ENCODE measurements around the gene CYP2W1. TPM values are rescaled to one million over a fixed set of nuclear protein-coding genes. Genes with fewer than 3 reads are reported as not detected.

Gene CYP2W1
- total RNA-seq, 1 donor from 2014 or later = 15.3 TPM

DNA sequence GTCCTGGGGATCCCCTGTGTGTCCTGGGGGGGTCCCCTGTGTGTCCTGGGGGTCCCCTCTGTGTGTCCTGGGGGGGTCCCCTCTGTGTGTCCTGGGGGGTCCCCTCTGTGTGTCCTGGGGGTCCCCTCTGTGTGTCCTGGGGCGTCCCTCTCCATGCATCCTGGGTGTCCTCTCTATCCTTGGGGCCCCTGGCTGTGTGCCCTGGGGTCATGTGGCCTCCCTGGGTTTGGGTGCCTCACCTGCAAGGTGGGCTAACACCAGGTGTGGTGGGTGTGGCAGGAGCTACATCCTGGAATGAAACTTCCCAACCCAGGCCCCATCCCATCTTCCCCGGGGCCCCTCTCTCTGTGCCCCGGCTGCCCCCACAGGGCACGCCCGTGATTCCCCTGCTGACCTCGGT is 4.9 kb downstream of the CYP2W1 start:
- peaks cover 6% of the 10 kb centered on the region for H3K4me1 Mint-ChIP-seq (ENCODE audit: unreplicated experiment)
- DNase-seq (ENCODE audit: extremely low spot score, unreplicated experiment) = no peak
- H3K4me3 Mint-ChIP-seq = no peak overlapping the region
- no peaks in the 10 kb centered on the region for H3K27me3 Mint-ChIP-seq
- no peak overlapping the region for H3K27ac Mint-ChIP-seq
- no peaks in the 10 kb centered on the region for H3K36me3 Mint-ChIP-seq
- H3K9me3 Mint-ChIP-seq = no peaks in the 10 kb centered on the region
- TF ChIP-seq, protein P1, sequence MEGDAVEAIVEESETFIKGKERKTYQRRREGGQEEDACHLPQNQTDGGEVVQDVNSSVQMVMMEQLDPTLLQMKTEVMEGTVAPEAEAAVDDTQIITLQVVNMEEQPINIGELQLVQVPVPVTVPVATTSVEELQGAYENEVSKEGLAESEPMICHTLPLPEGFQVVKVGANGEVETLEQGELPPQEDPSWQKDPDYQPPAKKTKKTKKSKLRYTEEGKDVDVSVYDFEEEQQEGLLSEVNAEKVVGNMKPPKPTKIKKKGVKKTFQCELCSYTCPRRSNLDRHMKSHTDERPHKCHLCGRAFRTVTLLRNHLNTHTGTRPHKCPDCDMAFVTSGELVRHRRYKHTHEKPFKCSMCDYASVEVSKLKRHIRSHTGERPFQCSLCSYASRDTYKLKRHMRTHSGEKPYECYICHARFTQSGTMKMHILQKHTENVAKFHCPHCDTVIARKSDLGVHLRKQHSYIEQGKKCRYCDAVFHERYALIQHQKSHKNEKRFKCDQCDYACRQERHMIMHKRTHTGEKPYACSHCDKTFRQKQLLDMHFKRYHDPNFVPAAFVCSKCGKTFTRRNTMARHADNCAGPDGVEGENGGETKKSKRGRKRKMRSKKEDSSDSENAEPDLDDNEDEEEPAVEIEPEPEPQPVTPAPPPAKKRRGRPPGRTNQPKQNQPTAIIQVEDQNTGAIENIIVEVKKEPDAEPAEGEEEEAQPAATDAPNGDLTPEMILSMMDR (conservative IDR thresholded peaks at IDR 0.05) = no peak

DNA sequence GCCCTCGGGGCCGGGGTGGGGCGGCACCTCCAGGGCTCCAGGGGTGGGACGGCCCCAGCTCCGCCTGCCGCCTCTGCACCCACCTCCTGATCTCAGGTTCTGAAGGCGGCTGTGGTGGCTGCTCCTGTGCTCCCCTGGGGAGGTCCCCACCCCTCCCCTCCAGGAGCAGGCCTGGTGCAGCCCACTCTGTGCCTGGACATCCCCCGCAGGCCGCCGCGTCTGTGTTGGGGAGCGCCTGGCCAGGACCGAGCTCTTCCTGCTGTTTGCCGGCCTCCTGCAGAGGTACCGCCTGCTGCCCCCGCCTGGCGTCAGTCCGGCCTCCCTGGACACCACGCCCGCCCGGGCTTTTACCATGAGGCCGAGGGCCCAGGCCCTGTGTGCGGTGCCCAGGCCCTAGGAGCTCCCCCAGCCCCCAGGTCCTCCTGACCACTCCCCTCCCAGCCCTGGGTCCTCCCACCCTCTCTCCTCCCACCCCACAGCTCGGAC is 5.5 kb downstream of the CYP2W1 start:
- no peaks in the 10 kb centered on the region for H3K27me3 Mint-ChIP-seq
- H3K9me3 Mint-ChIP-seq = no peaks in the 10 kb centered on the region
- no peak for DNase-seq (ENCODE audit: extremely low spot score, unreplicated experiment)
- H3K36me3 Mint-ChIP-seq = no peaks in the 10 kb centered on the region
- H3K4me3 Mint-ChIP-seq = no peak overlapping the region
- TF ChIP-seq, protein P1 (conservative IDR thresholded peaks at IDR 0.05) = no peak
- H3K27ac Mint-ChIP-seq = no peak overlapping the region
- H3K4me1 Mint-ChIP-seq (ENCODE audit: unreplicated experiment) = peaks cover 12% of the 10 kb centered on the region

DNA sequence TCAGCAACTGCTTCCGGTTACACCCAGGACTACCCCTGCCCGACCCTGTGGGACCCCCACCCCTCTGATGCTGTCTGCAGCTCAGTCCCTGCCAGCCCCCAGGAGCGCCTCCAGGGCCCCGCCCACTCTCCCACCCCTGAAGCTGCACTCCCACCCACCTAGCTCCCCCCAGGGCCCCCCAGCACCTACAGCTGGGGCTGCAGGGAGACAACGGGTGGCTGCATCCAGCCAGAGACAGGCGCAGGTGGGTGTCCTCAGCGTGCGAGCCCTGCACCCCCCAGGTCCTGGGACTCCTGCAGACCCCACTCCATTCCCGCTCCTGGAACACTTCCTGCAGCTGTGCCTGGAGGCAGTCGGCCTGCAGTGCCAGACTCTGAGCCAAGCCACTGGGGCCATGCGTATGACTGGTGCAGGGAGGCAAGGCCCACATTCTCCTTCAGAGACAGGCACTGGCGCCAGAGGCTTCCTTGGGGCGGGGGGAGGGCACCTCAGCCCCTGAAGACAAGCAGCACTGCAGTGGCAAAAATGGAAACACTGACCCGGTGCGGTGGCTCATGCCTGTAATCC is 6.1 kb downstream of the CYP2W1 start:
- Mint-ChIP-seq H3K4me3 (no peak overlapping the region), H3K36me3 (no peaks in the 10 kb centered on the region), H3K9me3 (no peaks in the 10 kb centered on the region), H3K27me3 (no peaks in the 10 kb centered on the region), H3K4me1 (ENCODE audit: unreplicated experiment) (peaks cover 12% of the 10 kb centered on the region), H3K27ac (no peak overlapping the region)
- no peak for DNase-seq (ENCODE audit: extremely low spot score, unreplicated experiment)
- TF ChIP-seq, protein P1 (conservative IDR thresholded peaks at IDR 0.05) = no peak

DNA sequence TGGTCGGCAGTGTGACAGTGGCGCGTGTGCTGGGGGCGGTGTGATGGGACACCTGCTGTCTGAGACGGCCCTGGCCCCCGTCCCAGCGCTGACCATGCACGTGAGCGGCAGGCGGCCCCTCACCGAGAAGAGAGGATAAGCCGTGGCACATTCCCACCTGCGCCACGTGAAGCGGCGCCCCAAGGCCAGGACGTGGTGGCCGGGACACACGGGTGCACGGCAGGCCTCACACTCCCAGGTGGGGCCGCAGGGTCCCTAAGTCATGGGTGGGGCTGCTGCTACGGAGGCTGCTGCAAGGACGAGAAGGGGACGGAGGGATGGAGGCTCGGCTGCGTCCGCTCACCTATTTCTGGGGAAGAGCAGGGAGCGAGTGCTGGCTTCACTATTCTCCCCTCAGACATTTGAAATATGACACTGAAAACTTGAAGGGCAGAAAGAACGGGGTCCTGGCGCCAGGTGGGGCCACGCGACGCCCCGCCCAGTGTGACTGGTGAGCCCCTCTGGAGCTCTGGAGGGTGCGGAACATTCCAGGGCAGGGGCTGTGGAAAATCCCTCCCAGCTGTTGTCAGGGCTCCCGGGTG is 7.5 kb downstream of the CYP2W1 start:
- no peak overlapping the region for H3K27ac Mint-ChIP-seq
- no peaks in the 10 kb centered on the region for H3K36me3 Mint-ChIP-seq
- peaks cover 11% of the 10 kb centered on the region for H3K4me1 Mint-ChIP-seq (ENCODE audit: unreplicated experiment)
- DNase-seq (ENCODE audit: extremely low spot score, unreplicated experiment) = no peak
- no peaks in the 10 kb centered on the region for H3K9me3 Mint-ChIP-seq
- H3K27me3 Mint-ChIP-seq = no peaks in the 10 kb centered on the region
- no peak overlapping the region for H3K4me3 Mint-ChIP-seq
- TF ChIP-seq, protein P1 (conservative IDR thresholded peaks at IDR 0.05) = no peak

DNA sequence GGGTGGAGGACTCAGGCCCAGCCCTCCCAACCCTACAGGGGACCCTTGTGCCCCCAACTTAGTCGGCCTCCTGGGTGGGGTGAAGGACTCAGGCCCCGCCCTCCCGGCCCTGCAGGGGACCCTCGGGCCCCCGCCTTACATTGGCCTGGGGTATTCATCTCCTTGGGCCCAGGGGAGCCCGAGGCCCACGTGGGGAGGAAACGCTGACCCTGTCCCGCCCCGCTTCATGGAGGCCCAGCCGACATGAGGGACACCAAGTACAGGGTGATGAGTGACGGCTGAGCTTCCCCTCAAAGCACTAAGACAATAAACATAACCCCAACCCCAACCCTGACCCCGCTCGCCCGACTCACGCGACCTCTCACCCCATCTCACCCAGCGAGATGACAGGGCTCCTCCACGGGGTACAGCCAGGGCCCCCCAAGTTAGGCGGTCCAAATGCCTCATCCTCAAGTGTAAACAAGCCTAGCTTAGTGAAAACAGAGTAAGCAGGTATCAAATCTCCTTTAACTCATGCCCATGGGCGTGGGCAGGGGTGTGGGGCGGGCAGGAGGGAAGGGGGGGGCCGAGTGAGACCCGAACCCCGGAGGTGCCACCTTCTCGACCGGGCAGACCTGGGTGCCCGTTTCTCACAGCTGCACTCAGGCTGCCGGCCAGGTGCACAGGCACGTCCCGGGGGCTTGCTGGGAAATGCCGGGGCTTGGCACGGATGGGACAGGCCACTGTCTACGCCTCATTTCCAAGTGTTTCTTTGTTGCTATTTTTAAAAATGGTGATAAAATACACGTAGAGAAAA is 8.2 kb downstream of the CYP2W1 start:
- Mint-ChIP-seq H3K4me1 (ENCODE audit: unreplicated experiment) (peaks cover 7% of the 10 kb centered on the region), H3K27ac (no peak overlapping the region), H3K4me3 (no peak overlapping the region), H3K9me3 (no peaks in the 10 kb centered on the region), H3K36me3 (no peaks in the 10 kb centered on the region), H3K27me3 (no peaks in the 10 kb centered on the region)
- TF ChIP-seq, protein P1 (conservative IDR thresholded peaks at IDR 0.05) = no peak
- no peak for DNase-seq (ENCODE audit: extremely low spot score, unreplicated experiment)
